B cell (primary cell): Measurements from ENCODE around the gene ZNF814.

Source experiments
- EZH2 ChIP-seq: IDR thresholded peaks from 2 replicates; pipeline ENCODE4 v1.6.1; 2012; ENCODE audit warnings: borderline replicate concordance, low read depth, mild to moderate bottlenecking, moderate library complexity, low read length; ENCODE audit not compliant: insufficient read depth, poor library complexity, severe bottlenecking
- TF ChIP-seq, protein P1 (sequence below): fragments of 200-600 bp; IDR thresholded peaks from one replicate; pipeline ENCODE4 v1.8.0; 2022; ENCODE audit warnings: antibody characterized with exemption, mild to moderate bottlenecking

GRCh38 chr19:57813919-57814504 is 74.8 kb downstream of the ZNF814 start:
- no peak for TF ChIP-seq EZH2
- TF ChIP-seq, protein P1, sequence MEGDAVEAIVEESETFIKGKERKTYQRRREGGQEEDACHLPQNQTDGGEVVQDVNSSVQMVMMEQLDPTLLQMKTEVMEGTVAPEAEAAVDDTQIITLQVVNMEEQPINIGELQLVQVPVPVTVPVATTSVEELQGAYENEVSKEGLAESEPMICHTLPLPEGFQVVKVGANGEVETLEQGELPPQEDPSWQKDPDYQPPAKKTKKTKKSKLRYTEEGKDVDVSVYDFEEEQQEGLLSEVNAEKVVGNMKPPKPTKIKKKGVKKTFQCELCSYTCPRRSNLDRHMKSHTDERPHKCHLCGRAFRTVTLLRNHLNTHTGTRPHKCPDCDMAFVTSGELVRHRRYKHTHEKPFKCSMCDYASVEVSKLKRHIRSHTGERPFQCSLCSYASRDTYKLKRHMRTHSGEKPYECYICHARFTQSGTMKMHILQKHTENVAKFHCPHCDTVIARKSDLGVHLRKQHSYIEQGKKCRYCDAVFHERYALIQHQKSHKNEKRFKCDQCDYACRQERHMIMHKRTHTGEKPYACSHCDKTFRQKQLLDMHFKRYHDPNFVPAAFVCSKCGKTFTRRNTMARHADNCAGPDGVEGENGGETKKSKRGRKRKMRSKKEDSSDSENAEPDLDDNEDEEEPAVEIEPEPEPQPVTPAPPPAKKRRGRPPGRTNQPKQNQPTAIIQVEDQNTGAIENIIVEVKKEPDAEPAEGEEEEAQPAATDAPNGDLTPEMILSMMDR: no peak
